Activated CD8-positive, alpha-beta memory T cell treated with anti-CD3 and anti-CD28 coated beads, Interleukin-2, amount 50 U/mL, for 4 hours (primary cell): ENCODE data around the gene OARD1.
"Not testable (repeated sequence)": the region's sequence is repeated elsewhere in the genome, so short reads cannot be mapped to it uniquely, and the experiment has no call there.

ENCODE experiments used
- DNase-seq: peaks from one replicate; pipeline ENCODE4 v3.0.0-alpha.2; 2020

The OARD1 gene, protein sequence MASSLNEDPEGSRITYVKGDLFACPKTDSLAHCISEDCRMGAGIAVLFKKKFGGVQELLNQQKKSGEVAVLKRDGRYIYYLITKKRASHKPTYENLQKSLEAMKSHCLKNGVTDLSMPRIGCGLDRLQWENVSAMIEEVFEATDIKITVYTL

DNA sequence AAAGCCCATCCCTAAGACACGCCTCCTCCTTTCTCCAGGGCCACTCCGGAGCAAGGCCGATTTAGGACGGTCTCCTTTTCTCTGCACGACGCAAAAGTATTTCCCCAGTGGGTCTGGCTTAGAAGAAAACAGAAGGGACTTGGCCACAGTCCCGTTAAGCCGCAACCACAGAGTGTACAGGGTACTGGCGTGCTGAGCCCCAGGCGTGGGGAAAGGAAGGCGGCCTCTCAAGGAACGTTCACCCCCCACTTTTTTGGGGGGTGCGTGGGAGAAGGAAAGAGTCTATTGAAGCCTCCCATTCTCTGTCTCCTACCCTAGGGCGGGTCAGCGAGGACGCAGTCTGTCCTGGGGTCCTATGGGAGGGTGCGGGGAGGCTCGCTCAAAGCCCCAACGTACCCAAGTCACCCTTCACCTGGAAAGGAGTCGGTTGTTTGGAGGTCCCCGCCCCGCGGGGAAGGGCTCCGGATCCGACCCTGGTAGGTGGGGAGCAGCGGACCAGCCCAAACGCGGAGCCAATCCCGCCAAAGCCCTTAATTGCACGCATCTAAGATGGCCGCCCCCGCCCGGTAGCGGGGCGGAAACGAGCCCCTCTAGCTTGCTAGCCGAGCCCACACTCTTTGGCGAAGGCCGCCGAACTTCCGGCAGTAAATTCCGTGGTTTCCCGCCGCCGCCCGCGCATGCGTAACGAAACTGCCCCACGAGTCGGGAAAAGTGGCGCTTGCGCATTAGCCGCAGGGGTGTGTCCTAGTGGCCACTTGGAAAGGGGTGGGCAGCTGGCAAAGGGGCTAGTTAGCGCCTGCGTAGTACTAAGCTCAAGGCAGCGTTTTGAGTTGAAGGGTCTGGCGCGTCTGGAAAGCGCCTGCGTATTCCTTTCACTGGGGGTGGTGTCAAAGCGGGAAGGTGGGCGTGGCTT, at the start of gene OARD1:
Gene OARD1, minus strand, starts transcription at position 434 of the 913 bp plus-strand sequence. CDS start 722 bp downstream, outside the sequence.
- DNase-seq, result peak; percentile 99

DNA sequence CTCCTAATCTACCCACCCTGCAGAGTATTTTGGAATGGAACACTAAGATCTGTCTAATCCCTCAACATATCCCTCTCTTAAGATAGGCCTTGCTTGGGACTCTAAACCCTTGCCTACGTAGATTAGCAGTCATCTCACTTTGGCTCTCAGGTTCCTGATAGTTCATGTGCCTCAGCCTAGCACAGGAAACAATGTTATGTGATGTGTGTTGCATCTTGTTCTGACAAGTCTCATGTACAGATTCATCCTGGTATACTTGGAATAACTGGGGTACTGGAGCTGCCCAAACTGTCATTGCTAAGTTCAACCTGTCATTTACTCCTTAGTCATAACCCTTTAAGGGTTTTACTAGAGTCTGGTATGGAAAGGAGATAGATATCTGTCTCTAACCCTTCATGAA, 47.9 kb upstream of the OARD1 start:
- no peak for DNase-seq

DNA sequence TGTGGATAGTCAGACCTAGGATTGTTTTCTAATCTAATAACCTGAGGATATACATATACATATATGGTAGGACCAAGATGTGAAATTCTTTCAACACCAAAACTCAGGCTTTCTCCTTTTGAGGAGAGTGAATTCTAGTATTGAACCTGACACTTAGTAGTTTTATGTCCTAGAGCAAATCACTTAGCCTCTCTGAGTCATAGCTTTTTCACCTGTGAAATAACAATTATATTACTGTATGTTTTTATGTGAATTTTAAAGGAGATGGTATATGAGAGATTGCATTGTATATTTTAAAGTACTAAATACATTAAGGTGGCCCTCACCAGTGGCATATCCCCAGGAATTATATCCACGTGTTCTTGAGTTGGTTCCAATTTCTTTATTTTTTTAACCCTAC, 47.4 kb upstream of the OARD1 start:
- DNase-seq, result no peak

DNA sequence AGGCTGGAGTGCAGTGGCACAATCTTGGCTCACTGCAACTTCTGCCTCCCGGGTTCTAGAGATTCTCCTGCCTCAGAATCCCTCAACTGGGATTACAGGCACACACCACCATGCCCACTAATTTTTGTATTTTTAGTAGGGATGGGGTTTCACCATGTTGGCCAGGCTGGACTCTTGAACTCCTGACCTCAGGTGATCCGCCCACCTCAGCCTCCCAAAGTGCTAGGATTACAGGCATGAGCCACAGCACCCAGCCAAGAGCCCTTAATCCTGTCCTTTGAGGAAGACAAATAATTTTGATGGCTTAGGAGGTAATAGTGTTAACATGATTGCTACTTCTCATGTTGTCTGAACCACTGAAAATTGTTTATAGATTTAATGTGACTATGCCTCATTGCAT, 42.9 kb upstream of the OARD1 start:
- DNase-seq, result not testable (repeated sequence)

DNA sequence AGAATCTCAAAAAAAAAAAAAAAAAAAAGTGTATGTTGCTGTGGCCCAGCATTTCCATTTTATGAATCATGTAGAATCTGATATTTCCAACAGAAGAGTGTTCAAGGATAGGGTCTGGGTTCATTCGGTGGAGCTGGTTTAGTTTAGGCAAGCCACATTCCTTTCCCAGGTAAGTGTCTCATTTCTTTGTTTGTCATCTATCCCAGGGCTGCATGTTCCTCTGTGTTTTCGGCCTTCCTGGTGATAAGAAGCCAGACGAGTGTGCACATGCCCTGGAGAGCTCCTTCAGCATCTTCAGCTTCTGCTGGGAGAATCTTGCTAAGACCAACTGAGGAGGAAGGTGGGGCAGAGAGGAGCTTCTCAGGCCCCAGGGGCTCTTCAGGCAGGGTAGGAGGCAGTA, 38.9 kb upstream of the OARD1 start:
- no peak for DNase-seq

DNA sequence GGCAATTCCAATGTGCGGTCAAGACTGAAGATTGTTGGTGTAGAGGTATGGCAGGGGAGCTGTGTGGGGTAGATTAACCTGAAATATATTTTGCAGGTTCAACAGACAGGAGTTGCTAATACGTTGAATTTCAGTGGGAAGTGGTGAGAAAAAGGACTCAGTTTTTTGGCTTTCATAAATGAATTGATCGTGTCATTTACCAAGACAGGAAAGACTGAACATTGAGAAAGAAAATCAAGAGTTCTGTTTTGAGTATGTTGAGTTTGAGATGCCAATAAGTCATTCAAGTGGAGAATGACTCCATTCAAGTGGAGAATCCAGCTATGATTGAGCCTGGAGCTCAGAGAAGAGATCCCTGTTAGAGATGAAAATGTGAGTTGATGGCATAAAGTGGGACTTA, 31.7 kb upstream of the OARD1 start:
- no peak for DNase-seq

DNA sequence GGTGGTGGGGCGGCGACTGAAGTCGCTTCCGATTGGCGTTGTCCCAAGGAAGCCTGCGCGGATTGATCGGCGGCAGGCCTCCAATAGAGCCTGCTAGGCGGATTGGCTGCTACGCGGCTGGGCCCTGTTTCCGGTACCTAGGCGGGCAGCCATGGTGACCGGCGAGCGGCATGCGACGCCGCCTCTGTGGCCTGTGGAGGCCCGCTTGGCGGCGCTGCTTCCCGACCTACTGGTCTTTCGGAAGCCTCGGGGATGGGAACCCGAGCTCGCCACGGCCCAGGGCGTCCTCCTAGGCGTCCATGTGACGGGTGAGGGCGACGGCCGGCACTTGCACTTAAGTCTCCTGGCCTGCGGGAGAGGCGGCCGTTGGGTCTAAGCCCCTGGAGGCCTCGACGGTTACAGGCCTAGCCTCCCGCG, 28.7 kb upstream of the OARD1 start:
- DNase-seq, result no peak

DNA sequence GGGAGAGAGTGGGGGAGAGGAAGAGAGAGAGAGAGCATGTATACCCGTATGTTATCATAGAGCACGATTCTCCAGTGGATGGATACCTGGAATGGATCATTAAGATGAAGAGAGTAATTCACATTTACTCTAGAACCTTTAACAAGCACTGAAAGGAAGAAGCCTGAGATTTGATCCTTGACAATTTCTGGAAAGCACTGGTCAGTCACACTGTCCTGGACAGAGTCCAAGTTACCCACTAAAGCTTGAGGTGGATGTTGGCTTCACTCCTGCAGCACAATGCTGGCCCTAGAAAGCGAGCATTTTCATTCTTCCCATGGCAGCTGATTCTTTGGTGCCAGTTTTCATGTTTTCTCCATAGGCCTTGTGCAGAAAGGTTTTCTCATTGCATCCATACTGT, 26.2 kb upstream of the OARD1 start:
- DNase-seq, result no peak

DNA sequence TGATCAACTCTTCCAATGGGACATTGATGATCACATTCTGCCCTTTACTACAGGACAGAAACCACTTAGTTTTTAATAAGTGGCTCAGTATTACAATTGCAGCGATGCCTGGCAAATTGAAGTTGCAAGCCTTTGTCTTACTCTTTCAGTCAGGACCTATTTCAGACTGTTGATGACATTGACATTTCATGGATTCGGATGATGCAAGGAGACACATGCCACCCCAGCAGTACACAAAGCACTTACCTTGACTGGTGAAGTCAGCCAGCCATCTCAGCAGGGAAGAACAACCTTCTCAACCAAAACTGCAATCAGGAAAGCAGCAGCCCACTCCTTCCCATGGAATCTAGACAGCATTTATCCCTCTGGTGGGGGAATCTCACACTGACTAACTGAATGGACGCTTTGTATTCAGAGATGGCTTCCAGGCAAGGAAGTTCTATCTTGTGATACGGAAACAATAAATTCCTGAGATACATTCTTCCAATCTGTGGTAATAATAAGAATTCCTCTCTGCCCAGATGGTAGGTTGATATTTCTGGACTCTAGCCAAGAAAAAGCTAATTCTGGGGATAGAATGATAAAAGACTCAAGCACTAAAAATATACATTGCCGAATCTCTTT, 25.4 kb upstream of the OARD1 start:
- DNase-seq, result no peak

DNA sequence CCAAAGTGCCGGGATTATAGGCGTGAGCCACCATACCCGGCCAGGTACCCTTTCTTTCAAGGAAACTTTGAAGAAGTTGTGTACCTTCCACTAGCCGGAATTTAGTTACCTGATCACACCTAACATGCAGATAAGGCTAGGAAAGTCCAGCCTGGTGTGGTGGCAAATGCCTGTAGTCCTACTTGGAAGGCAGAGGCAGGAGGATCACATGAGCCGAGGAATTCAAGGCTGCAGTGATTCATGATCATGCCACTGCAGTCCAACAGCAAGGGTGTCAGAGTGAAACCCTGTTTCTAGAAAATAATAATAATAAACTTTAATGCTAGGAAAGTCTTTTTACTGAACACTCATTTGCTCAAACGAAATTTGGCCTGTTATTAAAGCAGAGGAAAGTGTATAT, 21.6 kb upstream of the OARD1 start:
- DNase-seq, result no peak

DNA sequence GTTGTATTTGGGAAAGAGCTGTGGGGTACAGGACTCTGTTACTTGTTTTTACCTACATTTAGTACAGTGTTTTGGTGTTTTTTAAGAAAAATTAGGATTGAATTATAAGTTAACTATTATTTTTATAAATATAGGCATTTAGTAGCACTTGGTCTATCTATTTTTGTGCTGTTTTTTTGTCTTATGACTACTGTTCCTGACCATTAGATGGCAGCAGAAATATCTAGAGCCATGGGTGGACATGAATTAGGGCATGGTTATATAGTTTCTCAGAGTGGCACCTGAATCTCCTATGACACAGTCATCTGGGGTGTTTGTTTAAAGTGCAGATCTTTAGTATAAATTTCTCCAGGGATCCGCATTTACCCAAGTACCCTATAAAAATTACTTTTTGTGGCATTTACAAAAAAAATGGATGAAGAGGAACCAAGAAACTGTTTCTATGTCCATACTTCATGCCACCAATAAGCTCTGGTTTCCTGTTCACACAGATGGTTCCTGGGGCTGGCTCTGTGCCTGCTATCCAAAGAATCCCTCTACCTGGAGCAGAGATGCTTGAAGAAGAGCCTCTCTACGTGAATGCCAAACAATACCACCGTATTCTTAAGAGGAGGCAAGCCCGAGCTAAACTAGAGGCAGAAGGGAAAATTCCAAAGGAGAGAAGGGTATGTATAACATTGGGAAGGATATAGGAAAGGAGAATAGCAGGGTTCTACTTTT, 20.4 kb upstream of the OARD1 start:
- no peak for DNase-seq

DNA sequence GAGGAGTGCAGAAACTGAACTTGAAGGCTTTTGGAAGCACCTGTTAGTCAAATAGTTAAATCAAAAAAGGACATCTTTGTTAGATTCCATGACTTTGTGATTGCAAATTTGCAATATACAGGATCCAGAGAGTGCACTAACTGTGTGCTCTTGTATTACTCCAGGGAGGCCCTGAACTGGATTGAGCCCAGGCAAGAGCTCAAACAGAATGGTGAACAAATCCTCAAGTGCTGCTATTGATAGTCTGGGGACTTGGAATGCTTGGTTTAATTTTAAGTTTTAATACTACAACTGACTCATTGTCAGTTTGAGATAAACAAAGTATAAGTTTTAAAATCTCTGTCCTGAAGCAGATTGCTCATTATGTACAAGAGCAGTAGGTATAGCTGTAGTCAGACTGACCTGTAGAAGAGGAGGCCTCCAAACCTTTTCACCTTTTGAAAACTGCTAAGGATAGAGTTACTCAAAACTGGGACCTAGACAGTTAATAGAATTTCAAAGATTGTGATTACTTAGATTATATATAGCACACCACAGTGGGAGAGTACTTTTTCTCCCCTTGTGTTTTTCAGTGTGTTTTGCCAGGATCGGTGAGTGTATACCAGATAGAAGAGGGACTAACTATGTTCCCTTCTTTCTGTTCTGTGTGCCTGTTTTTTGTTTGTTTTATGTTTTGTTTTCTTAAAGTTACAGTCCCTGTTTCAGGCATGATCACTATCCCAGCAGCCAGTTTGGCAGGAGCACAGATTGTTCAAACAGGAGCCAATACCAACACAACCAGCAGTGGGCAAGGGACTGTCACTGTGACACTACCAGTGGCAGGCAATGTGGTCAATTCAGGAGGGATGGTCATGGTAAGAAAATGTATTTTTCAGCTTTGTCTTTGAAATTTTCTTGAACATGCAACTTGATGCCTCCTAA, 18.9 kb upstream of the OARD1 start:
- no peak for DNase-seq

DNA sequence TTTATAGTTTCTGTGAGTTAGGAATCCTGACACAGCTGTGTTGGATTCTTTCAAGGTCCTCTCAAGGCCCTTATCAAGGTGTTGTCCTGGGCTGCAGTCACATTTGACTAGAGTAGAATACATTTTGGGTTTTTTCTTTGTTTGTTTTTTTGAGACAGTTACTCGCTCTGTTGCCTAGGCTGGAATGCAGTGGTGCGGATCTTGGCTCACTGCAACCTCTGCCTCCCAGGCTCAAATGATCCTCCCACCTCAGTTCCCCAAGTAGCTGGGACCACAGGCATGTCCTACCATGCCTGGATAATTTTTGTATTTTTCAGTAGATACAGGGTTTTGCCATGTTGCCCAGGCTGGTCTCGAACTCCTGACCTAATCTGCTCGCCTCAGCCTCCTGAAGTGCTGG, 16.3 kb upstream of the OARD1 start:
- no peak for DNase-seq

DNA sequence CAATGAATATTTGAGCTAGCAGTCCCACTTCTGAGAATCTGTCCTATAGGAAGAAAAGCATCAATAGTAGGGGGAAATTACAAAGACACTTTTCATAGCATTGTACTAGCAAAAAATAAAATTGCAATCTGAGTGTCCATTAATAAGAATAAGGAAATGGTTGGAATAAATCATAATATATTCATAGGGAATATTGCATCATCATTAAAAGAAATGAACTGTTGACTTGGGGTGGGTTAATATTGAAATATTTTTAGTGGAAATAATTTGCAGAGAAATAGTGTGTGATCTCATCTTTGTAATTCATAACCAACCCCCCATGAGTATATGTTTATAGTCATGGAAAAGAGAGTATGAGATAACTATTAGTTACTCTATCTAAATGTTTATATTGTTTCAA, 13.0 kb upstream of the OARD1 start:
- DNase-seq, result no peak

DNA sequence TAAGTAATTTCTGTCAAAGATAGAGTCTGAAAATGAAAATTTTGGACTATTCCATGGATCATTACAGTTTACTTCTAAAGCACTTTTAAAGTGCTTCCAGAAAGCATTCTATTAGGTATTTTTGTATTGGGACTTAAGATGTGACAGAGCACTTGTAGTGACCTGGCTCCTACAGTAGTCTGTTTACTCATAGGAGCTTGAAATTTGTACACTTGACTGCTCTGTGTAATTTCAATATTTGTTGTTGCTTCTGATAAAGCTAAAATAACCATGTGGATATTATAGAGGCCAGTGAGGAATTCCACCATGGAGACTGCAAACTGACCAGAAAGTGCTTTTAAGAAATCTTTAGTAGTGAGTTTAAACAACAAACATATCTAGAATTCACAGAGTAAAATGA, 10.9 kb upstream of the OARD1 start:
- DNase-seq, result no peak

DNA sequence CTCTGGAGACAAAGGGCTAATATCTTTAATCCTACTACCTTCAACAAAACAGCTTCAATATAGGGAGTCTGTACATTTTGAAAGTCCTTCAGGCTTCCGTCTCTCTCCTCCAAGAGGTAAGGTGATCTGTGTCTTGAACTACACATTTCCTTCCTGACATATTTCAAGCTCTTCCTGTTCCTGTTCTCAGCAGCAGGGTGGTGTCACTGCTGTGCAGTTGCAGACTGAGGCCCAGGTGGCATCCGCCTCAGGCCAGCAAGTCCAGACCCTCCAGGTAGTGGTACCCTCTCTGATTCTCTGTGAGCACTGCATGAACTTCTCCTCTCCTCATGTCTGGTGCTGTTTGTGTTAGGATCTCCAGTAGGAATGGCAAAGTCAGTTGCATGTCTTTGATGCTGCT, 8.5 kb upstream of the OARD1 start:
- DNase-seq, result no peak

DNA sequence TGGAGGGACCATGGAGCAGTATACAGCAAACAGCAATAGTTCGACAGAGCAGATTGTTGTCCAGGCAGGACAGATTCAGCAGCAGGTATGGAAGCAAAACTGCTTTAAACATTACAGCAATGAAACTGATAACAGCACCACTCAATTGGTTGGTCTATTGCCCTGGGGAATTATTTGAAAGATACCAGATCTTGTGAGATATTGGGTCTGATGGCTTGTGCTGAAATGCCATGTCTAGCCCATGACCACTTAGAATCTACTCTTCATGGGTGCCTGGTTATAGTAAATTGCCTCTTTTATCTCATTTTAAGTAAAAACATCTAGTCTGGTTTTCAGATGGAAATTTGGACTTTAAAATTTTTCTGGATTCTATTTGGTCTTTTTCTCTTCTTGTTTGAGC, 6.9 kb upstream of the OARD1 start:
- no peak for DNase-seq

DNA sequence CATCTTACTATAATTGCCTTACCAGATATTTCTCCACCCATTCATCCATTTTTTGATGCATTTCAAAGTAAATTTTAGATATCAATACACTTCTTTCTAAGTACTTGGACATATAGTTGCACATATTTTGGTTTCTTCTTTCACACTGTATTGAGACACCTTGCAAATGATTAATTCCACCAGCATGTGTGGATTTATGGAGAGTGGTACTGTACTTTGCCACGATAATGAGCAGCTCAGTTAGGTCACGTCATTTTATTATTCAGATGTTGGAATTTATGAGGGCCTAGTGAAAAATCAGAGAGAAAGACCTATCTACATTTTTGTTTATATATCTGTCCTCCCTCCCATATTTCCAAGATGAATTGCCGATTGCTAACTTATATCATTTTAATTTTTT, 5.9 kb upstream of the OARD1 start:
- DNase-seq, result no peak

DNA sequence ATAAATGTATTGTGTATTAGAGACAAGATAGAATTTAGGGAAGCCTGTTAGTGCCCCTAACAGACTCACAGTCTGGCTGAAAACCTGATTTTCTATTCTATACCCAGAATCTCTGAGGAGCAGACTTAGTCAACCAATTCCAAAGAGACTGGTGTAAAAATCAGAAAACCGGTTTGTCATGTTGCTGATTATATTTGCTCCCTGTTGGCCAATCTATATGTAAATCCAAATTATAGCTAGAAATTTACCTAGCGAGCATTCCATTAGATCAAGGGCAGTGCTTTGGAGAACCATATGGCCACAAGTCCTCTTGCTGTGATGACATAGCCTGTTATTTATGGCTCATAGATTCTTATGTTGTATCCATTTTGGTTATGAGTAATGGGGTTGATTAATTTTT, 5.4 kb upstream of the OARD1 start:
- DNase-seq, result no peak

DNA sequence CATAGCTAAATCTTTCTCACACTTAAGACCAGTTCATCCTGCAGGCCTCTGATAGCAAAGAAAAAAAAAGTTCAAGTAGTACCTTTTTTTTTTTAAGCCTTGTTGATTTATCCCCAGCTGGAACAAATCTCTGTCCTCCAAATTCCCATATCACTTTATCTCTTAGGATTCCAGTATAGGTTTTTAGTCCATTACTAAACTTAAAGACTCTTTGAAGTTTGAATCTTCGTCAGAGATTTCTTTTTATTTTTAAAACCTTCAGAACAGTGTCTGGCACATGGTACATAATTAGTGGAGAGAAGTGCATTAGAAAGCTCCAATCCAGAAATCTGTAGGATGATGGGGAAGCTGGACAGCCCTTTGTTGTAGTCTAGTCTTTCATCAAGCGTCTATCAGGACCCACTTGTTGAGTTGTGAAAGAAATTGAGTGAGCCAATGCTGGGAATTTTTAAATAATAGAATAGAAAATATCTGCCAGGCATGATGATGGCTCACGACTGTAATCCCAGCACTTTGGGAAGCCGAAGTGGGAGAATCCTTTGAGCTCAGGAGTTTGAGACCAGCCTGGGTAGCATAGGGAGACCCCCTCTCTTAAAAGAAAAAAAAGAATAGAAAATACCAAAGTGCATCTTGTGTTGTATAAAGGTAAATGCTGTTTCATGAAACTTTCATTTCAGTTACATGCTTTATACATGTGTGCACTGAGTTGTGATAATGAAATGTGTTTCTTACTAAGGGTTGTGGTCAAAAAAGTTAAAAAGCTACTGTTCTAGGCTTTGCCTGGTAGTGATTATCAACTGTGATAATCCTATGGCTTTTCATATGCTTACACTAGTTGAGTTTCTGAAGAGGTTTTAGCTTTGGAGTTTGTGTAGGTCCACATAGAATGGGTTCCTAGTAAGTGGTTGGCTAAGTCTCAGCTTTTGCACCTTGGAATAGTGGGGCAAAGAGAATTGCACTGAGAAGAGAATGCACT, 3.8 kb upstream of the OARD1 start:
- DNase-seq, result no peak
